KMS-11 (cell line): ENCODE data around the gene PRDM15.

Experiments
- H2AFZ ChIP-seq: fragments of 200-600 bp; sonication (generic); 2 replicates; pipeline ENCODE4 v1.6.1; 2016; ENCODE audit warnings: antibody characterized with exemption, mixed run types, low read depth
- H3K27ac ChIP-seq: fragments of 200-600 bp; sonication (generic); 2 replicates; pipeline ENCODE4 v1.6.1; 2016; ENCODE audit warnings: mild to moderate bottlenecking, mixed run types
- H3K27me3 ChIP-seq: fragments of 200-600 bp; sonication (generic); 2 replicates; pipeline ENCODE4 v1.6.1; 2017; ENCODE audit warnings: mild to moderate bottlenecking, low read depth, mixed run types, moderate library complexity; ENCODE audit not compliant: insufficient read depth
- H3K36me3 ChIP-seq: fragments of 200-600 bp; sonication (generic); 2 replicates; pipeline ENCODE4 v1.6.1; 2017; ENCODE audit warnings: mild to moderate bottlenecking, mixed run types; ENCODE audit not compliant: insufficient read depth
- H3K4me1 ChIP-seq: fragments of 200-600 bp; sonication (generic); 2 replicates; pipeline ENCODE4 v1.6.1; 2016; ENCODE audit warnings: mild to moderate bottlenecking, low read depth, mixed run types; ENCODE audit not compliant: poor library complexity, severe bottlenecking
- H3K4me2 ChIP-seq: fragments of 200-600 bp; sonication (generic); 2 replicates; pipeline ENCODE4 v1.7.0; 2016; ENCODE audit warnings: mild to moderate bottlenecking, mixed run types
- H3K4me3 ChIP-seq: fragments of 200-600 bp; sonication (generic); IDR thresholded peaks from 2 replicates; pipeline ENCODE4 v1.6.1; 2017; ENCODE audit warnings: low read depth, low read length, mixed read lengths; ENCODE audit not compliant: insufficient read depth
- H3K79me2 ChIP-seq: fragments of 200-600 bp; sonication (generic); 2 replicates; pipeline ENCODE4 v1.6.1; 2016; ENCODE audit warnings: low read depth, mixed run types; ENCODE audit not compliant: insufficient read depth
- H3K9ac ChIP-seq: fragments of 200-600 bp; sonication (generic); 2 replicates; pipeline ENCODE4 v1.6.1; 2016; ENCODE audit warnings: mild to moderate bottlenecking, mixed run types
- H4K20me1 ChIP-seq: fragments of 200-600 bp; sonication (generic); 2 replicates; pipeline ENCODE4 v1.6.1; 2016; ENCODE audit warnings: mild to moderate bottlenecking, mixed run types; ENCODE audit not compliant: insufficient read depth
- CTCF ChIP-seq: fragments of 200-600 bp; sonication (generic); conservative IDR thresholded peaks from 2 replicates; pipeline ENCODE4 v1.6.1; 2017; ENCODE audit warnings: low read depth, mild to moderate bottlenecking, antibody characterized with exemption, low read length, moderate library complexity, mixed read lengths

Gene PRDM15

GRCh38 chr21:41817877-41818855 lies 61.0 kb downstream of the PRDM15 start:
- Histone ChIP-seq H3K4me3 (no peak overlapping the region), H3K27ac (no peak overlapping the region), H3K79me2 (no peaks in the 10 kb centered on the region), H2AFZ (no peak overlapping the region), H4K20me1 (no peaks in the 10 kb centered on the region), H3K4me1 (no peaks in the 10 kb centered on the region), H3K9ac (no peak overlapping the region), H3K27me3 (no peaks in the 10 kb centered on the region), H3K4me2 (no peak overlapping the region), H3K36me3 (no peaks in the 10 kb centered on the region)
- no peak for TF ChIP-seq CTCF

- Histone ChIP-seq H4K20me1 (no peaks in the 10 kb centered on the region), H3K4me1 (no peaks in the 10 kb centered on the region), H2AFZ (no peak overlapping the region), H3K36me3 (no peaks in the 10 kb centered on the region), H3K4me3 (no peak overlapping the region), H3K27me3 (no peaks in the 10 kb centered on the region), H3K4me2 (no peak overlapping the region), H3K9ac (no peak overlapping the region), H3K79me2 (no peaks in the 10 kb centered on the region), H3K27ac (no peak overlapping the region)
- peak; percentile 25; the same call in 1 of the 2 replicates for TF ChIP-seq CTCF
These were observed 61.9 kb downstream of the PRDM15 start for GRCh38 chr21:41817228-41817627.

- H3K4me3 ChIP-seq, result no peak overlapping the region
- H3K4me2 ChIP-seq, result no peak overlapping the region
- H3K9ac ChIP-seq, result no peak overlapping the region
- H3K4me1 ChIP-seq, result no peaks in the 10 kb centered on the region
- no peak overlapping the region for H2AFZ ChIP-seq
- peak; percentile 65 for TF ChIP-seq CTCF
- H3K27me3 ChIP-seq, result no peaks in the 10 kb centered on the region
- no peaks in the 10 kb centered on the region for H3K79me2 ChIP-seq
- H3K27ac ChIP-seq, result no peak overlapping the region
- no peaks in the 10 kb centered on the region for H4K20me1 ChIP-seq
- no peaks in the 10 kb centered on the region for H3K36me3 ChIP-seq
These were observed 62.5 kb downstream of the PRDM15 start for GRCh38 chr21:41816583-41817165.

GRCh38 chr21:41815652-41816582 lies 63.2 kb downstream of the PRDM15 start:
- TF ChIP-seq CTCF, result no peak
- Histone ChIP-seq H2AFZ (no peak overlapping the region), H3K4me2 (no peak overlapping the region), H3K36me3 (no peaks in the 10 kb centered on the region), H3K9ac (no peak overlapping the region), H3K4me1 (no peaks in the 10 kb centered on the region), H4K20me1 (no peaks in the 10 kb centered on the region), H3K27ac (no peak overlapping the region), H3K27me3 (no peaks in the 10 kb centered on the region), H3K79me2 (no peaks in the 10 kb centered on the region), H3K4me3 (no peak overlapping the region)
